DOHH2 (cell line): Measurements from ENCODE around the gene SH2D6.

ENCODE experiments used
- H3F3A ChIP-seq: fragments of 200-600 bp; sonication (generic), shearing (Covaris generic); 2 replicates; pipeline ENCODE4 v1.6.0; 2016; ENCODE audit warnings: antibody characterized with exemption, mild to moderate bottlenecking; ENCODE audit not compliant: control insufficient read depth, insufficient read depth
- H3K27ac ChIP-seq: fragments of 200-600 bp; sonication (generic); 2 replicates; pipeline ENCODE4 v1.5.1; 2014; ENCODE audit warnings: low read depth, mild to moderate bottlenecking, low read length, moderate library complexity
- H3K27me3 ChIP-seq: fragments of 200-600 bp; sonication (generic); 2 replicates; pipeline ENCODE4 v1.6.1; 2014; ENCODE audit warnings: mild to moderate bottlenecking, low read length, mixed read lengths; ENCODE audit not compliant: control insufficient read depth
- H3K36me3 ChIP-seq: fragments of 200-600 bp; sonication (generic); 2 replicates; pipeline ENCODE4 v1.6.1; 2014; ENCODE audit warnings: mild to moderate bottlenecking, low read length, moderate library complexity, mixed read lengths; ENCODE audit not compliant: control insufficient read depth
- H3K4me1 ChIP-seq: fragments of 200-600 bp; sonication (generic); 2 replicates; pipeline ENCODE4 v1.6.1; 2014; ENCODE audit warnings: mild to moderate bottlenecking, low read length, mixed read lengths; ENCODE audit not compliant: control insufficient read depth
- H3K4me2 ChIP-seq: fragments of 200-600 bp; sonication (generic); 2 replicates; pipeline ENCODE4 v1.6.0; 2014; ENCODE audit warnings: mild to moderate bottlenecking, low read length, moderate library complexity
- H3K4me3 ChIP-seq: fragments of 200-600 bp; sonication (generic); 2 replicates; pipeline ENCODE4 v1.5.1; 2014; ENCODE audit warnings: mild to moderate bottlenecking, low read length, mixed read lengths
- H3K79me2 ChIP-seq: fragments of 200-600 bp; sonication (generic); 2 replicates; pipeline ENCODE4 v1.6.1; 2014; ENCODE audit warnings: mild to moderate bottlenecking, low read length, mixed read lengths; ENCODE audit not compliant: control insufficient read depth
- H3K9me2 ChIP-seq: fragments of 200-600 bp; sonication (generic); replicated peaks from 2 replicates; pipeline ENCODE4 v1.6.1; 2014; ENCODE audit warnings: mild to moderate bottlenecking, low read length, mixed read lengths; ENCODE audit not compliant: control insufficient read depth
- H3K9me3 ChIP-seq: fragments of 200-600 bp; sonication (generic); 2 replicates; pipeline ENCODE4 v1.6.1; 2014; ENCODE audit warnings: antibody characterized with exemption, low read length, mixed read lengths; ENCODE audit not compliant: control insufficient read depth, insufficient read depth
- H4K20me1 ChIP-seq: fragments of 200-600 bp; sonication (generic); 2 replicates; pipeline ENCODE4 v1.6.0; 2014; ENCODE audit warnings: low read depth, mild to moderate bottlenecking, antibody characterized with exemption, low read length, moderate library complexity; ENCODE audit not compliant: control insufficient read depth, insufficient read depth
- CTCF ChIP-seq: fragments of 200-600 bp; sonication (generic); IDR thresholded peaks from one replicate; pipeline ENCODE4 v1.5.1; 2014; ENCODE audit warnings: antibody characterized with exemption, mild to moderate bottlenecking, low read depth, low read length; ENCODE audit not compliant: poor library complexity, severe bottlenecking
- EZH2phosphoT487 ChIP-seq: fragments of 200-600 bp; sonication (generic); IDR thresholded peaks from 2 replicates; pipeline ENCODE4 v1.6.1; 2017; ENCODE audit warnings: borderline replicate concordance, mild to moderate bottlenecking, antibody characterized with exemption, low read length, moderate library complexity, mixed read lengths

The SH2D6 gene

DNA sequence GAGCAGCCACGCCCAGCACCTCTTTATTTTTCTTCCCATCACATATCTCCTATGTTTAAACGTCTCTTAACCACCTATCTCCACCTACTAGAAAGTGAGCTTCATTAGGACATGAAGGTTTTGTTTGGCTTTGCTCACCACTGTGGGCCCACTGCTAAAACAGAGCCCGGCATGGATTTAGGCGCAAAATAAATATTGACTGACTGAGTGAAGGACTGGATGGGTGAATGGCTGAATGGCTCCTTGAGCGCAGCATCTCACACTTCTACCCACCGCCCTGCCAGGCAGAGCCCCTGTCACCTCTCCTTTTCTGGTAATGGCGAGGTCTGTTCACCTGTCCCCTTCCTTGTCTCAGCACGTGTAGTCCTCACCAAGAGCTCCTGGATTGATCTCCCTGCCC lies 18.5 kb upstream of the SH2D6 start:
- no peak overlapping the region for H3K27ac ChIP-seq
- no peak overlapping the region for H3K4me3 ChIP-seq
- no peaks in the 10 kb centered on the region for H4K20me1 ChIP-seq
- H3F3A ChIP-seq: no peaks in the 10 kb centered on the region
- H3K27me3 ChIP-seq: no peaks in the 10 kb centered on the region
- no peak overlapping the region for H3K4me2 ChIP-seq
- H3K9me2 ChIP-seq: no peaks in the 10 kb centered on the region
- H3K79me2 ChIP-seq: no peaks in the 10 kb centered on the region
- peaks cover 2% of the 10 kb centered on the region; the same call in 1 of the 2 replicates for H3K9me3 ChIP-seq
- no peak for TF ChIP-seq EZH2phosphoT487
- TF ChIP-seq CTCF: no peak
- H3K36me3 ChIP-seq: no peaks in the 10 kb centered on the region
- H3K4me1 ChIP-seq: no peaks in the 10 kb centered on the region

- Histone ChIP-seq H3K36me3 (no peaks in the 10 kb centered on the region), H3F3A (no peaks in the 10 kb centered on the region), H3K4me2 (no peak overlapping the region), H3K4me3 (no peak overlapping the region), H3K27ac (no peak overlapping the region), H3K4me1 (no peaks in the 10 kb centered on the region), H3K79me2 (no peaks in the 10 kb centered on the region), H3K27me3 (no peaks in the 10 kb centered on the region), H3K9me3 (peaks cover 2% of the 10 kb centered on the region; the same call in 1 of the 2 replicates), H4K20me1 (no peaks in the 10 kb centered on the region), H3K9me2 (no peaks in the 10 kb centered on the region)
- TF ChIP-seq EZH2phosphoT487 (no peak), CTCF (no peak)
Observed at GRCh38 chr2:85400541-85401463, 17.7 kb upstream of the SH2D6 start.

- H4K20me1 ChIP-seq: no peaks in the 10 kb centered on the region
- H3K4me1 ChIP-seq: no peaks in the 10 kb centered on the region
- no peaks in the 10 kb centered on the region for H3K9me2 ChIP-seq
- H3K79me2 ChIP-seq: no peaks in the 10 kb centered on the region
- H3F3A ChIP-seq: no peaks in the 10 kb centered on the region
- H3K4me2 ChIP-seq: no peak overlapping the region
- TF ChIP-seq CTCF: no peak
- TF ChIP-seq EZH2phosphoT487: no peak
- H3K27ac ChIP-seq: no peak overlapping the region
- H3K9me3 ChIP-seq: peaks cover 2% of the 10 kb centered on the region; the same call in 1 of the 2 replicates
- H3K27me3 ChIP-seq: no peaks in the 10 kb centered on the region
- H3K36me3 ChIP-seq: no peaks in the 10 kb centered on the region
- H3K4me3 ChIP-seq: no peak overlapping the region
Observed at GRCh38 chr2:85401464-85401805, 17.1 kb upstream of the SH2D6 start.
